HTERT RPE-1 (cell line): ENCODE results near the gene LRRC27.
"Not testable (repeated sequence)": the region's sequence is repeated elsewhere in the genome, so short reads cannot be mapped to it uniquely, and the experiment has no call there.

Experiments
- in situ Hi-C: fragments of 300-500 bp; cut with MboI; formaldehyde crosslinking; loops from 4 replicates; pipeline ENCODE4 v1.14.3; 2020; ENCODE audit warnings: low sequenced_read_pairs

LRRC27 gene

GRCh38 chr10:132331601-132332432 lies at the start of gene LRRC27:
LRRC27 (plus strand) TSS chr10:132332193; CDS start chr10:132333525, 1,332 bp downstream.
- in situ Hi-C loops = no loop called here

- in situ Hi-C loops = no loop called here
These were observed 49.1 kb upstream of the LRRC27 start for GRCh38 chr10:132282667-132283603.

GRCh38 chr10:132283604-132284382 lies 48.2 kb upstream of the LRRC27 start:
- in situ Hi-C loops = no loop called here

- in situ Hi-C loops = no loop called here
These were observed 42.6 kb upstream of the LRRC27 start for GRCh38 chr10:132289439-132289838.

- in situ Hi-C loops = no loop called here
These were observed 41.4 kb upstream of the LRRC27 start for GRCh38 chr10:132290631-132291030.

- in situ Hi-C loops = no loop called here
These were observed 40.2 kb upstream of the LRRC27 start for GRCh38 chr10:132291826-132292225.

- in situ Hi-C loops = no loop called here
These were observed 39.4 kb upstream of the LRRC27 start for GRCh38 chr10:132292287-132293200.

GRCh38 chr10:132293201-132293812 lies 38.7 kb upstream of the LRRC27 start:
- in situ Hi-C loops = no loop called here

GRCh38 chr10:132293813-132294520 lies 38.0 kb upstream of the LRRC27 start:
- in situ Hi-C loops = no loop called here

- in situ Hi-C loops = no loop called here
These were observed 37.3 kb upstream of the LRRC27 start for GRCh38 chr10:132294561-132295318.

GRCh38 chr10:132295481-132295880 lies 36.5 kb upstream of the LRRC27 start:
- in situ Hi-C loops = not testable (repeated sequence)

GRCh38 chr10:132296666-132297443 lies 35.1 kb upstream of the LRRC27 start:
- in situ Hi-C loops = no loop called here

GRCh38 chr10:132297526-132297925 lies 34.5 kb upstream of the LRRC27 start:
- in situ Hi-C loops = no loop called here

- in situ Hi-C loops = no loop called here
These were observed 33.7 kb upstream of the LRRC27 start for GRCh38 chr10:132298038-132298881.

- in situ Hi-C loops = no loop called here
These were observed 32.3 kb upstream of the LRRC27 start for GRCh38 chr10:132299371-132300336.
